Activated naive CD8-positive, alpha-beta T cell treated with anti-CD3 and anti-CD28 coated beads, Interleukin-2, amount 10 ng/mL, durations not matched to agents 7 days and 5 days (primary cell): ENCODE results near the gene ZNF730. TPM values are rescaled to one million over a fixed set of nuclear protein-coding genes. Genes with fewer than 3 reads are reported as not detected.
A peak's percentile ranks its signal among the peaks of the same experiment; 100 is the strongest.
"Not testable (repeated sequence)": the region's sequence is repeated elsewhere in the genome, so short reads cannot be mapped to it uniquely, and the experiment has no call there.

ENCODE experiments used
- ATAC-seq: fragments of 150-1000 bp; cut with Tn5 transposase; one replicate; pipeline ENCODE4 v1.10.0; 2021; ENCODE audit warnings: low read depth, moderate library complexity
- POLR2A ChIA-PET: fragments of 350-600 bp; sonication (Branson Sonifier 250); formaldehyde crosslinking; loops from one replicate; lab custom pipeline; 2021; ENCODE audit warnings: antibody characterized with exemption; lab: Charles Lee
- DNase-seq: peaks from one replicate; pipeline ENCODE4 v3.0.0; 2021
- H3K27ac Mint-ChIP-seq: one replicate; pipeline ENCODE4 v1.8.0; 2022; ENCODE audit warnings: mild to moderate bottlenecking, mixed read lengths
- H3K27me3 Mint-ChIP-seq: one replicate; pipeline ENCODE4 v1.8.0; 2022; ENCODE audit warnings: mild to moderate bottlenecking, moderate library complexity, mixed read lengths
- H3K36me3 Mint-ChIP-seq: one replicate; pipeline ENCODE4 v1.8.0; 2021; ENCODE audit warnings: mild to moderate bottlenecking, mixed read lengths
- H3K4me1 Mint-ChIP-seq: one replicate; pipeline ENCODE4 v1.8.0; 2021; ENCODE audit warnings: mixed read lengths
- H3K4me3 Mint-ChIP-seq: one replicate; pipeline ENCODE4 v1.8.0; 2022; ENCODE audit warnings: mild to moderate bottlenecking, moderate library complexity, mixed read lengths
- H3K9me3 Mint-ChIP-seq: one replicate; pipeline ENCODE4 v1.8.0; 2021; ENCODE audit warnings: mixed read lengths
- total RNA-seq, 2 experiments: library from RNA; stranded (reverse); gene quantifications; one replicate each; pipeline ENCODE4 v1.2.3, GENCODE V29; 2021

ZNF730 gene
- 1 to 10 TPM; 1.2 to 1.6 TPM for total RNA-seq

GRCh38 chr19:23116802-23117571 is at the start of gene ZNF730:
Gene ZNF730 (plus strand): TSS chr19:23117025. CDS start chr19:23117174, 149 bp downstream.
- POLR2A ChIA-PET: interaction anchor here (0.8 to 1.8 kb wide), 4 partner anchors 133 to 798 kb away, joined by 3 to 6 read pairs (median 3); partner anchors contain the start of genes ZNF681, ZNF724 and ZNF726
- DNase-seq (peak; percentile 54), ATAC-seq (peak; percentile 77)
- Mint-ChIP-seq H3K27me3 (peaks cover 2% of the 10 kb centered on the region), H3K36me3 (peaks cover 15% of the 10 kb centered on the region), H3K4me1 (peaks cover 2% of the 10 kb centered on the region), H3K9me3 (peaks cover 22% of the 10 kb centered on the region), H3K27ac (peak within 1 kb of the TSS; percentile 79), H3K4me3 (peak within 1 kb of the TSS; percentile 82)

- H3K27me3 Mint-ChIP-seq: peaks cover 15% of the 10 kb centered on the region
- peaks cover 29% of the 10 kb centered on the region for H3K9me3 Mint-ChIP-seq
- no peaks in the 10 kb centered on the region for H3K4me1 Mint-ChIP-seq
- peak; percentile 26 for DNase-seq
- POLR2A ChIA-PET: no interaction called here
- H3K27ac Mint-ChIP-seq: no peak overlapping the region
- no peaks in the 10 kb centered on the region for H3K36me3 Mint-ChIP-seq
- no peak overlapping the region for H3K4me3 Mint-ChIP-seq
- no peak for ATAC-seq
Measured at GRCh38 chr19:23070353-23071146, 46.3 kb upstream of the ZNF730 start.

GRCh38 chr19:23071147-23071511 is 45.7 kb upstream of the ZNF730 start:
- no peak overlapping the region for H3K27ac Mint-ChIP-seq
- H3K27me3 Mint-ChIP-seq: peaks cover 15% of the 10 kb centered on the region
- no peaks in the 10 kb centered on the region for H3K36me3 Mint-ChIP-seq
- no peak overlapping the region for H3K4me3 Mint-ChIP-seq
- H3K4me1 Mint-ChIP-seq: no peaks in the 10 kb centered on the region
- ATAC-seq (no peak), DNase-seq (peak; percentile 31)
- POLR2A ChIA-PET: no interaction called here
- H3K9me3 Mint-ChIP-seq: peaks cover 27% of the 10 kb centered on the region

GRCh38 chr19:23075031-23075733 is 41.6 kb upstream of the ZNF730 start:
- Mint-ChIP-seq H3K4me3 (peak overlapping the region; percentile 66), H3K36me3 (no peaks in the 10 kb centered on the region), H3K4me1 (no peaks in the 10 kb centered on the region), H3K27ac (no peak overlapping the region), H3K9me3 (peaks cover 18% of the 10 kb centered on the region), H3K27me3 (peaks cover 16% of the 10 kb centered on the region)
- ATAC-seq (peak; percentile 56), DNase-seq (peak; percentile 34)
- POLR2A ChIA-PET: interaction anchor here (0.8 kb wide), 1 partner anchor 1023 kb away, joined by 3 read pairs; the partner anchor contains the start of gene ZNF257

DNA sequence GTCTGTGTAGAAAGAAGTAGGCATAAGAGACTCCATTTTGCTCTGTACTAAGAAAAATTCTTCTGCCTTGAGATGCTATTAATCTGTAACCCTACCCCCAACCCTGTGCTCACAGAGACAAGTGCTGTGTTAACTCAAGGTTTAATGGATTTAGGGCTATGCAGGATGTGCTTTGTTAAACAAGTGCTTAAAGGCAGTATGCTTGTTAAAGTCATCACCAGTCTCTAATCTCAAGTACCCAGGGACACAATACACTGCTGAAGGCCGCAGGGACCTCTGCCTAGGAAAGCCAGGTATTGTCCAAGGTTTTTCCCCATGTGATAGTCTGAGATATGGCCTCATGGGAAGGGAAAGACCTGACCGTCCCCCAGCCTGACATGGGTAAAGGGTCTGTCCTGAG is 39.0 kb upstream of the ZNF730 start:
- POLR2A ChIA-PET, H3K36me3 Mint-ChIP-seq, H3K4me1 Mint-ChIP-seq, H3K27ac Mint-ChIP-seq, H3K27me3 Mint-ChIP-seq, ATAC-seq, H3K4me3 Mint-ChIP-seq, DNase-seq: not testable (repeated sequence)
- H3K9me3 Mint-ChIP-seq: peaks cover 13% of the 10 kb centered on the region

- ATAC-seq: no peak
- POLR2A ChIA-PET: no interaction called here
Measured at GRCh38 chr19:23093832-23094231, 23.0 kb upstream of the ZNF730 start.

DNA sequence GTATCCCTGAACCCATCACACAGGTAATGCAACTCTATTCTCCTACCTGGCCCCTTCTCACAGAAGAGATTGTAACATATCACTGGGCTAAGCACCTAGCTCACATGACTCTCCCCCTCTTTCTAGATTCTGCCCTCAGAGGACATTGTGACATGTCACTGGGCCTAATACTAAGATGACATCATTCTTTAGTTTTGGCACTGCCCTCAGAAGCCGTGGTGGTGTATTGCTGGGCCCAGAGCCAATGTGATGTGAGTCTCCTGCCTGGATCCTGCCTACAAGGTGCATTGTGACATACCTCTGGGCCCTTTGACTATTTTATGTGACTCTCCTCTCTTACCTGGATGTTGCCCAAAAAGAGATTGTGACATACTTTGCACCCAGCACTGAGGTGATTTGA is 21.4 kb upstream of the ZNF730 start:
- H3K27ac Mint-ChIP-seq: no peak overlapping the region
- POLR2A ChIA-PET: no interaction called here
- peaks cover 50% of the 10 kb centered on the region for H3K9me3 Mint-ChIP-seq
- peaks cover 15% of the 10 kb centered on the region for H3K36me3 Mint-ChIP-seq
- no peak for ATAC-seq
- H3K4me3 Mint-ChIP-seq: no peak overlapping the region
- H3K27me3 Mint-ChIP-seq: no peaks in the 10 kb centered on the region
- DNase-seq: no peak
- no peaks in the 10 kb centered on the region for H3K4me1 Mint-ChIP-seq

More at GRCh38 chr19:23093832-23094231, 23.0 kb upstream of the ZNF730 start:
- Mint-ChIP-seq H3K4me3 (no peak overlapping the region), H3K27me3 (no peaks in the 10 kb centered on the region), H3K27ac (no peak overlapping the region), H3K9me3 (peaks cover 49% of the 10 kb centered on the region), H3K36me3 (peaks cover 13% of the 10 kb centered on the region), H3K4me1 (no peaks in the 10 kb centered on the region)
- DNase-seq: no peak

- no peaks in the 10 kb centered on the region for H3K27me3 Mint-ChIP-seq
- ATAC-seq: no peak
- POLR2A ChIA-PET: no interaction called here
Measured at GRCh38 chr19:23098286-23098685, 18.5 kb upstream of the ZNF730 start.

DNA sequence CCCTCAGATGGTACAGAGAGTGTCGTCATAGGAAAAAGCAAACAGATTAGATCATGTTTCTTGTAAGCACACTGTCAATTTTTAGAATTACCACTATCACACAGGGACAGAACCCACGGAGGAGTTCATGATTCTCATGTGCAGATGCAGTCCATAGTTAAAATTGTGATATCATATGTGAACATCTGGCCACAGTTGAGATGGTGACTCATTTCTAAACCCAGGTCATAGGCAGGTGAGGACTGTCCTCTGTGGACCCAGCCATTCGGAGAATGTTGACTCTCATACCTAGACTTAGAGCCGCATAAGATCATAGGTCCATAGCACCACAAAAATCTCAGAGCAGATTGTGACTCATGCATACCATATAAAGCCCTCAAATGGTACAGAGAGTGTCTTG is 17.8 kb upstream of the ZNF730 start:
- no peak for ATAC-seq
- peaks cover 15% of the 10 kb centered on the region for H3K36me3 Mint-ChIP-seq

More at GRCh38 chr19:23098286-23098685, 18.5 kb upstream of the ZNF730 start:
- no peak overlapping the region for H3K27ac Mint-ChIP-seq
- DNase-seq: no peak
- H3K4me1 Mint-ChIP-seq: no peaks in the 10 kb centered on the region
- H3K36me3 Mint-ChIP-seq: peaks cover 15% of the 10 kb centered on the region
- peaks cover 52% of the 10 kb centered on the region for H3K9me3 Mint-ChIP-seq
- no peak overlapping the region for H3K4me3 Mint-ChIP-seq

DNA sequence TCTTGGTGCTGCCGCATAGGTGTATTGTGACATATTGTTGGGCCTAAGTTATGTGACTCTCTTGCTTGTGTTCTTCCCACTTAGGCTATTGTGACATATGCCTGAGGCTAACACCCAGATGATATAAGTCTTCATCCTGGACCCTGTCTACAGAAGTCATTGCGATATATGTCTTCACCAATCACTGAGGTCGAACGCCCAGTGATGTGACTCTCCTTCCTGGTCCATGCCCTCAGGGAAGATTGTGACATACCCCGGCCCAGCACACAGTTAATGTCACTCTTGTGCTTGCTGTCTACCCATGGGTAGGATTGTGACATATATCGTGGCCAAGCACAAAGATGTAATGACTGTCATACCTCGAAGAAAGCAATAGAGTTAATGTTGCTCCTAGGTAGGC is 16.9 kb upstream of the ZNF730 start:
- peaks cover 52% of the 10 kb centered on the region for H3K9me3 Mint-ChIP-seq
- H3K27ac Mint-ChIP-seq: no peak overlapping the region
- POLR2A ChIA-PET: no interaction called here
- H3K4me3 Mint-ChIP-seq: no peak overlapping the region
- DNase-seq (no peak), ATAC-seq (no peak)
- H3K36me3 Mint-ChIP-seq: peaks cover 15% of the 10 kb centered on the region
- H3K27me3 Mint-ChIP-seq: no peaks in the 10 kb centered on the region
- H3K4me1 Mint-ChIP-seq: no peaks in the 10 kb centered on the region

More for the DNA sequence above, 17.8 kb upstream of the ZNF730 start:
- Mint-ChIP-seq H3K27me3 (no peaks in the 10 kb centered on the region), H3K27ac (no peak overlapping the region), H3K9me3 (peaks cover 52% of the 10 kb centered on the region), H3K4me3 (no peak overlapping the region), H3K4me1 (no peaks in the 10 kb centered on the region)
- POLR2A ChIA-PET: no interaction called here
- DNase-seq: no peak

DNA sequence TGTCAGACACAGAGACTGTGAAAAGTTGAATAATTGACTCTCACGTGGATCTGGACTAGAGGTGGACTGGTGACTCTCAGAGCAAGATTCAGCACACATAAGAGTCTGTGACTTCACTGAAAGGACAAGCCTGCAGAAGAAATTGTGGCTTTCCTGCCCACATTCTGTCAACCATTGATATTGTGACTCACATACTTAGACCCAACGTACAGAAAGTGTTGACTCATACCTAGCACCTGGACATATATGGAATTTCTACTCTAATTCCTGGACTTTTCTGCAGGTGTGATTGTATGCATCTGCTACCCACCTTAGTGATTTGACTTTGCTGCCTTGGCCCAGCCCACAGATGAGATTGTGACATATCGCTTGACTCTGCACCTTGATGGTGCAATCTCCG is 15.6 kb upstream of the ZNF730 start:
- no peaks in the 10 kb centered on the region for H3K4me1 Mint-ChIP-seq
- no peak for DNase-seq
- no peak overlapping the region for H3K27ac Mint-ChIP-seq
- peaks cover 43% of the 10 kb centered on the region for H3K9me3 Mint-ChIP-seq
- POLR2A ChIA-PET: no interaction called here
- ATAC-seq: no peak
- no peak overlapping the region for H3K4me3 Mint-ChIP-seq
- no peaks in the 10 kb centered on the region for H3K27me3 Mint-ChIP-seq
- H3K36me3 Mint-ChIP-seq: peaks cover 10% of the 10 kb centered on the region

DNA sequence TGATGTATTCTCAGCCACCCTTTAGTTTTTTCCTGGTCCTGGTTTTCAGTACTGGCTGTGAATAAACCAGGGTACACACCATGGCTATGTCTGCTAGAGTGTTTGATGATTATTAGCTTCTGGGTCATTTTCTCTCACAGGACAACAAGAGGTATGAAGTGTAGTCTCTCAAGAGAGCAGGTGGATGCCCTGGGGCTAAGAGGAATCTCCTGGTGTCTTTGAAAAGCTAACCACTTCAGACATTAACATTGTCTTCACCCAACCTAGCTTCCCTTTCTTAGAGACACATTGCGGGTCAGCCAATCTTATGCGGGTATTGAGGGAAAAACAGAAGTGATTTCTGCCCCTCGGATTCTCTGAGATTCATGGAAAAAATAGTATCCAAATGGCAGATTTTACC is 1.6 kb downstream of the ZNF730 start:
- peaks cover 2% of the 10 kb centered on the region for H3K27me3 Mint-ChIP-seq
- DNase-seq (no peak), ATAC-seq (no peak)
- H3K4me1 Mint-ChIP-seq: peaks cover 2% of the 10 kb centered on the region
- H3K27ac Mint-ChIP-seq: no peak overlapping the region
- POLR2A ChIA-PET: interaction anchor here (0.5 kb wide), 1 partner anchor 660 kb away, joined by 8 read pairs; no protein-coding TSS in a partner anchor
- peaks cover 21% of the 10 kb centered on the region for H3K9me3 Mint-ChIP-seq
- H3K36me3 Mint-ChIP-seq: peaks cover 18% of the 10 kb centered on the region
- H3K4me3 Mint-ChIP-seq: no peak overlapping the region

- POLR2A ChIA-PET: not testable (repeated sequence)
Measured at GRCh38 chr19:23134211-23134610, 17.4 kb downstream of the ZNF730 start.

More at GRCh38 chr19:23134211-23134610, 17.4 kb downstream of the ZNF730 start:
- not testable (repeated sequence) for H3K4me1 Mint-ChIP-seq, DNase-seq, ATAC-seq, H3K27ac Mint-ChIP-seq, H3K4me3 Mint-ChIP-seq, H3K27me3 Mint-ChIP-seq, H3K36me3 Mint-ChIP-seq
- peaks cover 11% of the 10 kb centered on the region for H3K9me3 Mint-ChIP-seq
